ENCODE measurements around the gene PRKG1. TPM values are rescaled to one million over a fixed set of nuclear protein-coding genes. Genes with fewer than 3 reads are reported as not detected.

The PRKG1 gene
- total and polyA plus RNA-seq, 2 of the 4 experiments (the other 2 are of a cell fraction), result 3.5 to 18.3 TPM

GRCh38 chr10:52228556-52228955 is 1154.3 kb downstream of the PRKG1 start:
- Histone ChIP-seq H4K20me1 (ENCODE audit: insufficient read depth, low read length) (no peaks in the 10 kb centered on the region), H2BK120ac (ENCODE audit: low read depth, low read length) (no peak overlapping the region), H3K18ac (ENCODE audit: low read depth, low read length) (no peak overlapping the region), H4K91ac (ENCODE audit: insufficient read depth, low read depth, low read length) (no peak overlapping the region), H2BK15ac (ENCODE audit: low read depth, low read length) (no peak overlapping the region), H3K56ac (ENCODE audit: extremely low read depth, insufficient read depth, low read length) (no peak overlapping the region), H2BK20ac (ENCODE audit: low read depth, low read length) (no peak overlapping the region), H3K27me3 (ENCODE audit: control insufficient read depth, insufficient read depth, low read length) (no peaks in the 10 kb centered on the region), H3K36me3 (ENCODE audit: control insufficient read depth, insufficient read depth, low read length) (no peaks in the 10 kb centered on the region), H2AK9ac (replicated peaks; ENCODE audit: low read depth, low read length, poor library complexity) (no peak overlapping the region), H3K27ac (ENCODE audit: insufficient read depth, low read length) (no peak overlapping the region), H4K5ac (ENCODE audit: low read depth, low read length) (no peak overlapping the region), H3K4me3 (ENCODE audit: insufficient read depth, low read depth, low read length) (no peak overlapping the region), H4K8ac (ENCODE audit: low read depth in 2 of 2, low read length in 2 of 2) (no peak overlapping the region), H2AK5ac (ENCODE audit: low read depth, low read length) (no peak overlapping the region), H3K14ac (replicated peaks; ENCODE audit: low read depth, low read length) (no peak overlapping the region), H3K79me1 (ENCODE audit: low read depth in 1 of 2, low read length in 2 of 2) (no peaks in the 10 kb centered on the region), H3K4ac (ENCODE audit: low read depth, low read length) (no peak overlapping the region), H3K9ac (ENCODE audit: low read depth, low read length) (no peak overlapping the region), H2AFZ (replicated peaks; ENCODE audit: low read length, poor library complexity) (no peak overlapping the region), H2BK5ac (ENCODE audit: low read depth, low read length, poor library complexity, severe bottlenecking) (no peak overlapping the region), H3K9me3 (ENCODE audit: control insufficient read depth, insufficient read depth, low read length) (no peaks in the 10 kb centered on the region), H3K23ac (ENCODE audit: low read depth, low read length) (no peak overlapping the region), H3K4me2 (ENCODE audit: low read depth, low read length) (no peak overlapping the region), H3K9me1 (ENCODE audit: insufficient read depth, low read length) (peaks cover 8% of the 10 kb centered on the region; the same call in 1 of the 2 replicates), H3K4me1 (ENCODE audit: control insufficient read depth, insufficient read depth, low read length) (peaks cover 2% of the 10 kb centered on the region; the same call in 1 of the 2 replicates)
- dilution Hi-C loops (cut with HindIII; ENCODE audit: low sequenced_read_pairs, unreplicated experiment) (no loop called here), intact Hi-C loops (cut with micrococcal nuclease) (no loop called here), in situ Hi-C loops (cut with MboI; ENCODE audit: low sequenced_read_pairs) (no loop called here)
- DNase-seq, result no peak
- TF ChIP-seq CEBPB (IDR thresholded peaks at IDR 0.05; ENCODE audit: low read depth, low read length), result no peak
- TF ChIP-seq BHLHE40 (IDR thresholded peaks at IDR 0.05; ENCODE audit: low read depth, low read length), result no peak
- TF ChIP-seq SMC3 (IDR thresholded peaks at IDR 0.05; ENCODE audit: low read depth, low read length), result no peak
- TF ChIP-seq MXI1 (IDR thresholded peaks at IDR 0.05; ENCODE audit: borderline replicate concordance, low read depth, low read length), result no peak
- POLR2A ChIA-PET (ENCODE audit: unreplicated experiment), result no interaction called here
- CTCF ChIA-PET, result no interaction called here
- no TSS peak for BruUV-seq (replicated peaks)
- whole genome bisulfite sequencing, 2 experiments (ENCODE audit: extremely low coverage in 2 of 2, insufficient read length in 1 of 2), result no CpG with 5 or more reads among the region's 2 CpGs
- no peak for ATAC-seq (ENCODE audit: low read depth)
